Lower leg skin (tissue), 3 donors: ENCODE results near the gene PPIP5K1.

Experiments used
- POLR2A ChIP-seq, 2 donors: fragments of 450-650 bp; IDR thresholded peaks; one replicate each; pipeline ENCODE4 v1.6.1; 2016 to 2017; ENCODE audit warnings: antibody characterized with exemption in 2 of 2, mild to moderate bottlenecking in 1 of 2, moderate library complexity in 1 of 2
- TF ChIP-seq, protein P1 (sequence below), 3 donors: fragments of 450-650 bp; IDR thresholded peaks; one replicate each; pipeline ENCODE4 v1.5.1; 2016; ENCODE audit warnings: antibody characterized with exemption in 3 of 3, mild to moderate bottlenecking in 3 of 3, moderate library complexity in 2 of 3

DNA sequence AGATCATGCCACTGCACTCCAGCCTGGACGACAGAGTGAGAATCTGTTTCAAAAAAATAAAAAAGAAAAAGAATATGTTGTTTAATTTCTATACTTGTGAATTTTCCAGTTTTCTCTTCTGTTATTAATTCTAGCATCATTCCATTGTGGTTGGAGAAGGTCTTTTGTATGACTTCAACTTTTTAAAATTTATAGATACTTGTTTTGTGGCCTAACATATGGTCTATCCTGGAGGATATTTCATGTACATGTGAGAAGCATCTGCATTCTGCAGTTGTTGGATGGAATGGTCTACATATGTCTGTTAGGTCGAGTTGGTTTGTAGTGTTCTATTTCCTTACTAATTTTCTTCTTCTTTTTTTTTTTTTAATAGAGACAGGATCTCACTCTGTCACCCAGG is 37.0 kb downstream of the PPIP5K1 start:
- TF ChIP-seq, protein P1, sequence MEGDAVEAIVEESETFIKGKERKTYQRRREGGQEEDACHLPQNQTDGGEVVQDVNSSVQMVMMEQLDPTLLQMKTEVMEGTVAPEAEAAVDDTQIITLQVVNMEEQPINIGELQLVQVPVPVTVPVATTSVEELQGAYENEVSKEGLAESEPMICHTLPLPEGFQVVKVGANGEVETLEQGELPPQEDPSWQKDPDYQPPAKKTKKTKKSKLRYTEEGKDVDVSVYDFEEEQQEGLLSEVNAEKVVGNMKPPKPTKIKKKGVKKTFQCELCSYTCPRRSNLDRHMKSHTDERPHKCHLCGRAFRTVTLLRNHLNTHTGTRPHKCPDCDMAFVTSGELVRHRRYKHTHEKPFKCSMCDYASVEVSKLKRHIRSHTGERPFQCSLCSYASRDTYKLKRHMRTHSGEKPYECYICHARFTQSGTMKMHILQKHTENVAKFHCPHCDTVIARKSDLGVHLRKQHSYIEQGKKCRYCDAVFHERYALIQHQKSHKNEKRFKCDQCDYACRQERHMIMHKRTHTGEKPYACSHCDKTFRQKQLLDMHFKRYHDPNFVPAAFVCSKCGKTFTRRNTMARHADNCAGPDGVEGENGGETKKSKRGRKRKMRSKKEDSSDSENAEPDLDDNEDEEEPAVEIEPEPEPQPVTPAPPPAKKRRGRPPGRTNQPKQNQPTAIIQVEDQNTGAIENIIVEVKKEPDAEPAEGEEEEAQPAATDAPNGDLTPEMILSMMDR (IDR thresholded peaks at IDR 0.05): no peak
- no peak for TF ChIP-seq POLR2A (IDR thresholded peaks at IDR 0.05)
